Measurements from ENCODE around the gene RAD18. TPM values are rescaled to one million over a fixed set of nuclear protein-coding genes. Genes with fewer than 3 reads are reported as not detected.

RAD18 gene
- total and polyA plus RNA-seq, 9 of the 15 experiments (the other 6 are each of a cell fraction or from before 2014, with no cell fraction given) = 19.2 to 49.4 (median 34.4) TPM

- TF ChIP-seq ZBTB43 (CRISPR knock-in tag; IDR thresholded peaks at IDR 0.05) = no peak
- peak in 2 of 3 experiments; percentile 17 to 30 for TF ChIP-seq YY1 (IDR thresholded peaks at IDR 0.05; ENCODE audit: borderline replicate concordance in 1 of 3, control insufficient read depth in 1 of 3, extremely low read depth in 1 of 3, insufficient read depth in 3 of 3, insufficient read length in 1 of 3, insufficient replicate concordance in 2 of 3, low read depth in 1 of 3, low read length in 2 of 3)
- no peak for TF ChIP-seq TARDBP (IDR thresholded peaks at IDR 0.05)
- no peak for TF ChIP-seq ZBED1 (IDR thresholded peaks at IDR 0.05)
- no peak for TF ChIP-seq THRB (CRISPR knock-in tag; conservative IDR thresholded peaks at IDR 0.05)
- TF ChIP-seq ZNF407 (IDR thresholded peaks at IDR 0.05; ENCODE audit: low read depth) = no peak
- no peak for TF ChIP-seq MCM5 (IDR thresholded peaks at IDR 0.05; ENCODE audit: low read depth)
- TF ChIP-seq EWSR1 (IDR thresholded peaks at IDR 0.05; ENCODE audit: borderline replicate concordance, low read depth, partially characterized antibody) = no peak
- TF ChIP-seq, protein P1, sequence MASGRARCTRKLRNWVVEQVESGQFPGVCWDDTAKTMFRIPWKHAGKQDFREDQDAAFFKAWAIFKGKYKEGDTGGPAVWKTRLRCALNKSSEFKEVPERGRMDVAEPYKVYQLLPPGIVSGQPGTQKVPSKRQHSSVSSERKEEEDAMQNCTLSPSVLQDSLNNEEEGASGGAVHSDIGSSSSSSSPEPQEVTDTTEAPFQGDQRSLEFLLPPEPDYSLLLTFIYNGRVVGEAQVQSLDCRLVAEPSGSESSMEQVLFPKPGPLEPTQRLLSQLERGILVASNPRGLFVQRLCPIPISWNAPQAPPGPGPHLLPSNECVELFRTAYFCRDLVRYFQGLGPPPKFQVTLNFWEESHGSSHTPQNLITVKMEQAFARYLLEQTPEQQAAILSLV (tag; IDR thresholded peaks at IDR 0.05) = no peak
- TF ChIP-seq GATAD2A (IDR thresholded peaks at IDR 0.05) = no peak
- TF ChIP-seq CBX5 (IDR thresholded peaks at IDR 0.05; ENCODE audit: borderline replicate concordance, low read depth) = no peak
- peak; percentile 84 for TF ChIP-seq DMBX1 (CRISPR knock-in tag; IDR thresholded peaks at IDR 0.05; ENCODE audit: borderline replicate concordance)
- TF ChIP-seq LCOR (CRISPR knock-in tag; IDR thresholded peaks at IDR 0.05) = 0 out of 2 replicates have a peak, but pooled peaks have one; percentile 49
Observed at GRCh38 chr3:8857720-8858367, 105.4 kb downstream of the RAD18 start (continued).
